ENCODE data around the gene GATAD2B.

GATAD2B gene

GRCh38 chr1:153963850-153964331, 41.1 kb upstream of the GATAD2B start (continued):
- TF ChIP-seq ZNF221 (tag by site-specific recombination; IDR thresholded peaks at IDR 0.05; ENCODE audit: borderline replicate concordance): no peak
- TF ChIP-seq ZNF311 (tag by site-specific recombination; IDR thresholded peaks at IDR 0.05; ENCODE audit: borderline replicate concordance): no peak
- TF ChIP-seq ZNF132 (tag by site-specific recombination; IDR thresholded peaks at IDR 0.05; ENCODE audit: borderline replicate concordance): no peak
- TF ChIP-seq OVOL3 (tag by site-specific recombination; IDR thresholded peaks at IDR 0.05): no peak
- TF ChIP-seq ZBTB20 (tag by site-specific recombination; IDR thresholded peaks at IDR 0.05): peak; percentile 78
- no peak for TF ChIP-seq ZNF514 (tag by site-specific recombination; IDR thresholded peaks at IDR 0.05)
- no peak for TF ChIP-seq ZNF639 (tag by site-specific recombination; IDR thresholded peaks at IDR 0.05)
- TF ChIP-seq ZBTB21 (tag by site-specific recombination; IDR thresholded peaks at IDR 0.05): no peak
- peak; percentile 45 for TF ChIP-seq ZBTB17 (tag by site-specific recombination; IDR thresholded peaks at IDR 0.05)
- TF ChIP-seq ZNF76 (tag by site-specific recombination; IDR thresholded peaks at IDR 0.05; ENCODE audit: borderline replicate concordance, low read depth): no peak
- peak; percentile 97 for TF ChIP-seq PRDM1 (tag by site-specific recombination; IDR thresholded peaks at IDR 0.05)
- no peak for TF ChIP-seq SETDB1 (IDR thresholded peaks at IDR 0.05; ENCODE audit: insufficient read length, low read length)
- TF ChIP-seq ZNF140 (tag by site-specific recombination; IDR thresholded peaks at IDR 0.05): no peak
- no peak for TF ChIP-seq ZNF510 (tag by site-specific recombination; IDR thresholded peaks at IDR 0.05; ENCODE audit: insufficient replicate concordance)
- TF ChIP-seq EGR2 (tag by site-specific recombination; IDR thresholded peaks at IDR 0.05; ENCODE audit: low read depth): peak; percentile 87
- 0 out of 2 replicates have a peak, but pooled peaks have one; percentile 53 for TF ChIP-seq ZNF660 (tag by site-specific recombination; IDR thresholded peaks at IDR 0.05)
- TF ChIP-seq ZNF423 (tag by site-specific recombination; IDR thresholded peaks at IDR 0.05): peak; percentile 94
- TF ChIP-seq KLF7 (tag by site-specific recombination; IDR thresholded peaks at IDR 0.05; ENCODE audit: borderline replicate concordance): no peak; the same call in 1 of the 2 replicates
- TF ChIP-seq ZNF473 (tag by site-specific recombination; IDR thresholded peaks at IDR 0.05): no peak
- no peak for TF ChIP-seq ZNF354C (tag by site-specific recombination; IDR thresholded peaks at IDR 0.05; ENCODE audit: borderline replicate concordance, low read depth)
- TF ChIP-seq ZNF501 (tag by site-specific recombination; IDR thresholded peaks at IDR 0.05): no peak
- TF ChIP-seq ZNF148 (tag by site-specific recombination; IDR thresholded peaks at IDR 0.05; ENCODE audit: borderline replicate concordance): no peak
- TF ChIP-seq KLF1 (tag by site-specific recombination; IDR thresholded peaks at IDR 0.05): peak; percentile 83
- no peak for TF ChIP-seq ZNF146 (tag by site-specific recombination; IDR thresholded peaks at IDR 0.05)
- TF ChIP-seq ZBTB48 (tag by site-specific recombination; IDR thresholded peaks at IDR 0.05): peak; percentile 20; the same call in 1 of the 2 replicates
- no peak for TF ChIP-seq ZNF24 (tag by site-specific recombination; IDR thresholded peaks at IDR 0.05)
- TF ChIP-seq GLI4 (tag by site-specific recombination; IDR thresholded peaks at IDR 0.05): no peak
- TF ChIP-seq ZNF664 (tag by site-specific recombination; IDR thresholded peaks at IDR 0.05): no peak
- peak; percentile 40; the same call in 1 of the 2 replicates for TF ChIP-seq ZNF600 (tag by site-specific recombination; IDR thresholded peaks at IDR 0.05)
- no peak for TF ChIP-seq OSR2 (tag by site-specific recombination; IDR thresholded peaks at IDR 0.05)
- TF ChIP-seq ZNF548 (tag by site-specific recombination; IDR thresholded peaks at IDR 0.05): no peak
- no peak for TF ChIP-seq ZNF223 (tag by site-specific recombination; IDR thresholded peaks at IDR 0.05)
- TF ChIP-seq ZNF23 (tag by site-specific recombination; IDR thresholded peaks at IDR 0.05; ENCODE audit: borderline replicate concordance): no peak
